K562 (cell line): ENCODE data around the gene TCF12. TPM values are rescaled to one million over a fixed set of nuclear protein-coding genes. Genes with fewer than 3 reads are reported as not detected.

Source experiments
- ATAC-seq: fragments of 200-7000 bp; cut with Tn5 transposase; 3 replicates; pipeline ENCODE4 v1.9.1; 2020; ENCODE audit warnings: moderate library complexity
- BruUV-seq: library from RNA; stranded (reverse); fragments of 400-500 nt; replicated peaks from 2 replicates; lab custom pipeline; 2021; lab: Mats Ljungman, UMichigan
- CTCF ChIA-PET: fragments of 300-600 bp; formaldehyde crosslinking; extraction: SDS; loops from one replicate; lab custom pipeline; 2021; ENCODE audit warnings: low intra/inter-chr PET ratio; lab: Yijun Ruan, JAX
- POLR2A ChIA-PET: fragments of 300-600, 350-650 bp; sonication (Branson Sonifier 250); formaldehyde crosslinking; extraction: SDS; loops from one replicate; lab custom pipeline; 2021; ENCODE audit warnings: antibody characterized with exemption, inconsistent platforms; lab: Yijun Ruan, JAX
- DNase-seq, 4 experiments: peaks; one replicate each; pipeline versions ENCODE4 v3.0.0 to v3.0.0-alpha.2; 2011 to 2018; ENCODE audit warnings: low spot score in 3 of 4, mixed read lengths in 3 of 4; ENCODE audit errors: extremely low read depth in 1 of 4
- FAIRE-seq: peaks from 2 replicates; lab custom pipeline; 2011; peaks lifted over from hg19 to GRCh38; lab: Jason Lieb, UNC
- H2AFZ ChIP-seq: 2 replicates; pipeline ENCODE4 v1.6.0; 2011; ENCODE audit warnings: low read depth, low read length, control low read depth, inconsistent platforms
- H3K27ac ChIP-seq: fragments of 200-600 bp; 3 replicates; pipeline ENCODE4 v1.8.0; 2011; ENCODE audit warnings: low read depth, mild to moderate bottlenecking, control low read depth, inconsistent platforms, low read length, moderate library complexity, mixed read lengths; ENCODE audit errors: extremely low read depth
- H3K27me3 ChIP-seq, 2 experiments: fragments of 300-600 bp in 1 of 2; 2 replicates in 1 of 2; 3 replicates in 1 of 2; pipeline versions ENCODE4 v1.6.0 to v1.8.0; 2011; ENCODE audit warnings: inconsistent platforms in 2 of 2, low read length in 2 of 2, mild to moderate bottlenecking in 1 of 2, mixed read lengths in 1 of 2, moderate library complexity in 1 of 2; ENCODE audit not compliant: control insufficient read depth in 2 of 2, insufficient read depth in 2 of 2
- H3K36me3 ChIP-seq: fragments of 300-600 bp; 3 replicates; pipeline ENCODE4 v1.8.0; 2011; ENCODE audit warnings: mild to moderate bottlenecking, low read length, inconsistent platforms; ENCODE audit not compliant: control insufficient read depth, insufficient read depth
- H3K4me1 ChIP-seq, 2 experiments: fragments of 200-600 bp in 1 of 2; replicated peaks in 1 of 2; 2 replicates in 1 of 2; 3 replicates in 1 of 2; pipeline versions ENCODE4 v1.5.1 to v1.8.0; 2011; ENCODE audit warnings: inconsistent platforms in 2 of 2, low read length in 2 of 2, mild to moderate bottlenecking in 1 of 2, mixed read lengths in 1 of 2, moderate library complexity in 1 of 2; ENCODE audit not compliant: control insufficient read depth in 2 of 2, insufficient read depth in 2 of 2
- H3K4me2 ChIP-seq: 2 replicates; pipeline ENCODE4 v1.6.1; 2011; ENCODE audit warnings: low read length, control low read depth, inconsistent platforms, mixed read lengths; ENCODE audit not compliant: insufficient read depth
- H3K4me3 ChIP-seq: fragments of 200-600 bp; sonication (generic), shearing (Covaris generic); 2 replicates; pipeline ENCODE4 v1.5.1; 2016; ENCODE audit warnings: control low read depth, inconsistent platforms
- H3K79me2 ChIP-seq: fragments of 200-600 bp; 3 replicates; pipeline ENCODE4 v1.8.0; 2011; ENCODE audit warnings: low read length, inconsistent platforms; ENCODE audit not compliant: control insufficient read depth, insufficient read depth
- H3K9ac ChIP-seq, 2 experiments: 2 replicates each; pipeline versions ENCODE4 v1.6.0 to v1.6.1; 2011; ENCODE audit warnings: low read depth in 2 of 2, low read length in 2 of 2, control low read depth in 1 of 2, inconsistent platforms in 1 of 2, mild to moderate bottlenecking in 1 of 2, mixed read lengths in 1 of 2; ENCODE audit not compliant: insufficient read depth in 1 of 2
- H3K9me1 ChIP-seq: one replicate; pipeline ENCODE4 v1.6.0; 2011; ENCODE audit warnings: inconsistent platforms, mild to moderate bottlenecking, low read length, moderate library complexity; ENCODE audit not compliant: control insufficient read depth, insufficient read depth
- H3K9me3 ChIP-seq: replicated peaks from 2 replicates; pipeline ENCODE4 v1.5.1; 2011; ENCODE audit warnings: low read depth, low read length, inconsistent platforms; ENCODE audit not compliant: control insufficient read depth, insufficient read depth
- H4K20me1 ChIP-seq: replicated peaks from 2 replicates; pipeline ENCODE4 v1.6.1; 2011; ENCODE audit warnings: low read length, inconsistent platforms, mixed read lengths; ENCODE audit not compliant: control insufficient read depth, insufficient read depth
- ZKSCAN3 ChIP-seq: fragments of 250-450 bp; sonication (Bioruptor Pico); IDR thresholded peaks from 2 replicates; pipeline ENCODE4 v1.4.0; 2020
- ZNF121 ChIP-seq: sonication (generic); formaldehyde crosslinking; conservative IDR thresholded peaks from 2 replicates; pipeline ENCODE4 v1.8.0; 2022; ENCODE audit warnings: missing genetic modification reagents
- ZNF592 ChIP-seq: fragments of 450-650 bp; IDR thresholded peaks from 2 replicates; pipeline ENCODE4 v1.6.1; 2017; ENCODE audit warnings: antibody characterized with exemption, mild to moderate bottlenecking
- WGBS: fragments of 100-300 bp; shearing (Covaris generic); methylation state at CpG from one replicate; pipeline ENCODE4 v1.1.6; 2016; ENCODE audit warnings: low coverage, mixed read lengths; ENCODE audit not compliant: insufficient coverage; ENCODE audit errors: missing lambda C conversion rate; 5-methylcytosine and 5-hydroxymethylcytosine counted together
- in situ Hi-C: fragments of 300-500 bp; cut with MboI; formaldehyde crosslinking; loops from 4 replicates; pipeline ENCODE4 v1.15.0; 2018; ENCODE audit warnings: inconsistent platforms, mixed read lengths
- intact Hi-C: fragments of 100-400 bp; cut with micrococcal nuclease; formaldehyde crosslinking; loops from 2 replicates; pipeline ENCODE4 v1.14.2; 2022
- polyA plus RNA-seq, 8 experiments: library from polyadenylated mRNA; depleted of rRNA in 4 of 8; stranded (reverse) in 5 of 8; unstranded in 3 of 8; fragments of >200 nt; fragmentation: Nextera tagmentation in 2 of 8; fragmentation: Illumina TruSeq in 1 of 8; extraction: Ambion mirVana in 2 of 8; extraction: Trizol in 1 of 8; gene quantifications; 2 replicates each; pipeline versions ENCODE4 v1.2.1 to v1.2.3, GENCODE V29; 2011 to 2014; ENCODE audit warnings: inconsistent platforms in 1 of 8, missing spikeins in 1 of 8
- total RNA-seq, 7 experiments: library from RNA; depleted of rRNA in 6 of 7; stranded (reverse); fragments of >200 nt in 6 of 7; fragmentation: Illumina TruSeq in 2 of 7; extraction: Trizol in 2 of 7; gene quantifications; 2 replicates each; pipeline versions ENCODE4 v1.2.1 to v1.2.3, GENCODE V29; 2011 to 2021; ENCODE audit warnings: low replicate concordance in 1 of 7
- TF ChIP-seq, protein P1 (sequence below), 2 experiments: fragments of 450-650 bp in 1 of 2; sonication (generic) in 1 of 2; formaldehyde crosslinking in 1 of 2; IDR thresholded peaks; 2 replicates each; pipeline versions ENCODE4 v1.7.1 to v1.9.0; 2016 to 2022; ENCODE audit warnings: inconsistent platforms in 1 of 2, mild to moderate bottlenecking in 1 of 2, missing genetic modification reagents in 1 of 2

The TCF12 gene
- total and polyA plus RNA-seq, 9 of the 15 experiments (the other 6 are each of a cell fraction or from before 2014, with no cell fraction given), result 10.5 to 132 (median 52.9) TPM

DNA sequence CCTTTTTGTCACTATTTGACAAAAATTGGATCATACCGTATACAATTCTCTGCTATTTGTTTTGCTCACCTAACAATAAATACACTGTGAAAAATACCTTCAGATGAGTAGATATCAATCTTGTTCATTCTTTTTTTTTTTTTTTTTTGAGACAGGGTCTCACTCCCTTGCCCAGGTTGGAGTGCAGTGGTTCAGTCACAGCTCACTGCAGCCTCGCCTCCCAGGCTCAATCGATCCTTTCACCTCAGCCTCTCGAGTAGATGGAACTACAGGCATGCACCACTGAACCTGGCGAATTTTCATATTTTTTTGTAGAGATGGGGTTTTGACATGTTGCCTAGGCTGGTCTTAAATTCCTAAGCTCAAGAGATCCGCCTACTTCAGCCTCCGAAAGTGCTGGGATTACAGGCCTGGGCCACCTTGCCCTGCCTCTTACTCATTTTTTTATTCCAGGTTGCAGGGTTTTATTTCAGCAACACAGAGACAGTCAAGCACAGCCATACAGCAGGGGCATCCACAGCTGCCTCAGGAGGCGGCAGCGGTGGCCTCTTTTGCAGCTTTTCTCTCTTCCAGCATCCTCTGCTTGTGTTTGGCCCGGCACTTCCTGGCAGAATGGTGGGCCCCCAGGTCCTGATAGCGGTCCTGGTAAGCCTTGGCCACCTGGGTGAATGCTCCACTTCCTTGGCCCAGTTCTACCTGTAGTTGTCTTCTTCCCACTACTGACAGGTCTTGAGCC lies 406.7 kb downstream of the TCF12 start:
- 69% methylated on average over 10 of the region's 11 CpGs for WGBS
- H2AFZ ChIP-seq, result peak overlapping the region; percentile 57
- TF ChIP-seq ZNF121 (CRISPR knock-in tag), result peak; percentile 58
- TF ChIP-seq, protein P1, sequence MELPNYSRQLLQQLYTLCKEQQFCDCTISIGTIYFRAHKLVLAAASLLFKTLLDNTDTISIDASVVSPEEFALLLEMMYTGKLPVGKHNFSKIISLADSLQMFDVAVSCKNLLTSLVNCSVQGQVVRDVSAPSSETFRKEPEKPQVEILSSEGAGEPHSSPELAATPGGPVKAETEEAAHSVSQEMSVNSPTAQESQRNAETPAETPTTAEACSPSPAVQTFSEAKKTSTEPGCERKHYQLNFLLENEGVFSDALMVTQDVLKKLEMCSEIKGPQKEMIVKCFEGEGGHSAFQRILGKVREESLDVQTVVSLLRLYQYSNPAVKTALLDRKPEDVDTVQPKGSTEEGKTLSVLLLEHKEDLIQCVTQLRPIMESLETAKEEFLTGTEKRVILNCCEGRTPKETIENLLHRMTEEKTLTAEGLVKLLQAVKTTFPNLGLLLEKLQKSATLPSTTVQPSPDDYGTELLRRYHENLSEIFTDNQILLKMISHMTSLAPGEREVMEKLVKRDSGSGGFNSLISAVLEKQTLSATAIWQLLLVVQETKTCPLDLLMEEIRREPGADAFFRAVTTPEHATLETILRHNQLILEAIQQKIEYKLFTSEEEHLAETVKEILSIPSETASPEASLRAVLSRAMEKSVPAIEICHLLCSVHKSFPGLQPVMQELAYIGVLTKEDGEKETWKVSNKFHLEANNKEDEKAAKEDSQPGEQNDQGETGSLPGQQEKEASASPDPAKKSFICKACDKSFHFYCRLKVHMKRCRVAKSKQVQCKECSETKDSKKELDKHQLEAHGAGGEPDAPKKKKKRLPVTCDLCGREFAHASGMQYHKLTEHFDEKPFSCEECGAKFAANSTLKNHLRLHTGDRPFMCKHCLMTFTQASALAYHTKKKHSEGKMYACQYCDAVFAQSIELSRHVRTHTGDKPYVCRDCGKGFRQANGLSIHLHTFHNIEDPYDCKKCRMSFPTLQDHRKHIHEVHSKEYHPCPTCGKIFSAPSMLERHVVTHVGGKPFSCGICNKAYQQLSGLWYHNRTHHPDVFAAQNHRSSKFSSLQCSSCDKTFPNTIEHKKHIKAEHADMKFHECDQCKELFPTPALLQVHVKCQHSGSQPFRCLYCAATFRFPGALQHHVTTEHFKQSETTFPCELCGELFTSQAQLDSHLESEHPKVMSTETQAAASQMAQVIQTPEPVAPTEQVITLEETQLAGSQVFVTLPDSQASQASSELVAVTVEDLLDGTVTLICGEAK (IDR thresholded peaks at IDR 0.05), result 0 out of 2 replicates have a peak, but pooled peaks have one; percentile 2
- TF ChIP-seq, protein P1 (CRISPR knock-in tag; IDR thresholded peaks at IDR 0.05), result no peak
- 0 out of 2 replicates have a peak, but pooled peaks have one; percentile 8 for TF ChIP-seq ZNF592
- no peak for TF ChIP-seq ZKSCAN3 (CRISPR knock-in tag)
- FAIRE-seq, result no peak
- H4K20me1 ChIP-seq, result no peaks in the 10 kb centered on the region
- H3K4me1 ChIP-seq, result peaks cover 54 to 77% of the 10 kb centered on the region in 2 experiments
- H3K9me1 ChIP-seq, result no peaks in the 10 kb centered on the region
- peak overlapping the region; percentile 34; the same call in 2 of the 3 replicates for H3K27ac ChIP-seq
- in situ Hi-C loops, result loop anchor here (25.0 kb wide), 1 partner anchor 838 kb away; no protein-coding TSS in a partner anchor
- intact Hi-C loops, result loop anchor here (5.0 kb wide), 2 partner anchors 103 to 1928 kb away; no protein-coding TSS in a partner anchor
- H3K27me3 ChIP-seq, result no peaks in the 10 kb centered on the region
- ATAC-seq, result no peak
- H3K4me3 ChIP-seq, result no peak overlapping the region
- no peak for DNase-seq
- POLR2A ChIA-PET, result interaction anchor here (0.6 to 1.0 kb wide), 3 partner anchors 37 to 558 kb away, joined by 3 read pairs; no protein-coding TSS in a partner anchor
- H3K9me3 ChIP-seq, result no peaks in the 10 kb centered on the region
- CTCF ChIA-PET, result interaction anchor here (0.8 kb wide), 1 partner anchor 1238 kb away, joined by 3 read pairs; no protein-coding TSS in a partner anchor
- peak overlapping the region; percentile 30 for H3K4me2 ChIP-seq
- BruUV-seq, result no TSS peak
- H3K79me2 ChIP-seq, result peaks cover 7% of the 10 kb centered on the region; the same call in 2 of the 3 replicates
- H3K36me3 ChIP-seq, result no peaks in the 10 kb centered on the region; the same call in 2 of the 3 replicates
- H3K9ac ChIP-seq, result peak overlapping the region in 1 of 2 experiments; percentile 37; a peak in 1 of 4 replicates
